Choroid plexus epithelial cell (primary cell): ENCODE data around the gene CNTFR.

ENCODE experiments used
- DNase-seq: peaks from one replicate; pipeline ENCODE4 v3.0.0-alpha.2; 2010; ENCODE audit warnings: low read depth
- H3K4me3 ChIP-seq: 2 replicates; pipeline ENCODE4 v1.5.1; 2011; ENCODE audit warnings: low read depth, mild to moderate bottlenecking, control low read depth, low read length, moderate library complexity
- TF ChIP-seq, protein P1 (sequence below): conservative IDR thresholded peaks from 2 replicates; pipeline ENCODE4 v1.5.1; 2011; ENCODE audit warnings: low read depth, mild to moderate bottlenecking, control low read depth, inconsistent platforms, low read length, moderate library complexity

The CNTFR gene

DNA sequence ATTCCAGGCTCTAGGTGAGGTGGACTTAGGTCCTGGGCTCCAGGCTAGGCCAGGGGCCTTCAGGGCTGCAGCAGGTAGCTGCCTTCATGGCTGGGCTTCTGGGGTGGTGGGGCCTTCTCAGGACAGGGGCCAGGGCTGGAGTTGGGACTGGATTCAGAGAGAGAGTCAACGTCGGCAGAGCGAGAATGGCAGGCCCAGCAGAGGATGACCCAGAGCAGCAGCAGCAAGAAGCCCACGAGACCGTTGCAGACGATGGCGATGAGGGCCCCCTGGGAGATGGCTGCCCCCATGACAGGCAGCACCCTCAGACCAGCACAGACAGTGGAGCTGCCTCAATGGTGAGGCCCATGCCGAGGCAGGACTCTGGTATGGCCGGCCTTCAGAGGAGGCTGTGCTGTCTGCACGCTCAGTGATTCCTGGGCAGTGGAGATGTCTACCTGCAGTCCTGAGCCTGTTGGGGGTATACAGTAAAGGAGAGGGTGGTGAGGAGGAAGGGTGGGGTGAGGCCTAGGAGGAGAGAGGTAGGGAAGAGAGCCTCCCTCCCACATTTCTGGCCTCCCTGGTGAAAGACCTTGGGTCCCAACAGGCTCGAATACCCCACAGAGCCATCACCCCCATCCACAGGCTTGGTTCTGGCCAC is 68.0 kb downstream of the CNTFR start:
- H3K4me3 ChIP-seq = no peak overlapping the region
- TF ChIP-seq, protein P1, sequence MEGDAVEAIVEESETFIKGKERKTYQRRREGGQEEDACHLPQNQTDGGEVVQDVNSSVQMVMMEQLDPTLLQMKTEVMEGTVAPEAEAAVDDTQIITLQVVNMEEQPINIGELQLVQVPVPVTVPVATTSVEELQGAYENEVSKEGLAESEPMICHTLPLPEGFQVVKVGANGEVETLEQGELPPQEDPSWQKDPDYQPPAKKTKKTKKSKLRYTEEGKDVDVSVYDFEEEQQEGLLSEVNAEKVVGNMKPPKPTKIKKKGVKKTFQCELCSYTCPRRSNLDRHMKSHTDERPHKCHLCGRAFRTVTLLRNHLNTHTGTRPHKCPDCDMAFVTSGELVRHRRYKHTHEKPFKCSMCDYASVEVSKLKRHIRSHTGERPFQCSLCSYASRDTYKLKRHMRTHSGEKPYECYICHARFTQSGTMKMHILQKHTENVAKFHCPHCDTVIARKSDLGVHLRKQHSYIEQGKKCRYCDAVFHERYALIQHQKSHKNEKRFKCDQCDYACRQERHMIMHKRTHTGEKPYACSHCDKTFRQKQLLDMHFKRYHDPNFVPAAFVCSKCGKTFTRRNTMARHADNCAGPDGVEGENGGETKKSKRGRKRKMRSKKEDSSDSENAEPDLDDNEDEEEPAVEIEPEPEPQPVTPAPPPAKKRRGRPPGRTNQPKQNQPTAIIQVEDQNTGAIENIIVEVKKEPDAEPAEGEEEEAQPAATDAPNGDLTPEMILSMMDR = no peak
- DNase-seq = no peak

DNA sequence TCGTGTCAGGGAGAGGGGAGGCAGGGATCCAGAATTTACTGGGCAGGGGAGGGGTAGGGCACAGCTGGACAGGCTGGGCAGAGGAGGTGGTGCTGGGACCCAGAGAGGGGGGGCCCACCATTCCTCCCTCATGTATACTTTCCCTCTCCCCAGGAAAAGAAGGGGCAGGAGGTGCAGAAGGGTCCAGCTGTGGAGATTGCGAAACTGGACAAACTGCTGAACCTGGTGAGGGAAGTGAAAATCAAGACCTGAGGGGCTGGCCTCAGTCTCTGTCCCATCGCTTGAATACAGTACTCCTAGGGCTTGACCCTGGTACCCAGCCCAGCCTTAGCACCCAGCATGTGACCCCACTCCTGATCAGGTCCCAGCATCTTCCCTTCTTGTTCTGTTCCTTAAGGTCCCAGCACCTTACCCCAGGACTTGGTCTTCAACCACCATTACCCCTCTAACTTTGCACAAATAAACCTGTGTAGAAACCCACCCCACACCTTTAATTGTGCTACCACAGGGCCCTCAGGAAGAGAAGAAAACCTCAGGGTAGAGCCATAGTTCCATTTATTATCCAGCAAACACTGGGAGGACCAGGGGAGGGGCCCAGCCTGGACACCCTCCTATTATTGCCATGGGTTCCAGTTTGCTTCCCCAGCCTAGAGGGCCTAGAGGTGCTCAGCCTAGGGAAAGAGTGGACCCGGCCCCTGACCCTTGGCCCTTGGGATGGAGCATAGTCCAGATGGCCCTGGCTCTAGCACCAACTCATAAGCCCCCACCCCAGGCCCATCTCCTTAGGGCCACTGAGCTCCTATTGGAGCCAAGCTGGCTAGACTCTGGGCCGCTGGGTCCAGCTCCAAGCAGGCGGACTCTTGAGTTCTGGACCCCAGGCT is 68.8 kb downstream of the CNTFR start:
- no peak overlapping the region for H3K4me3 ChIP-seq
- TF ChIP-seq, protein P1 = no peak
- no peak for DNase-seq

DNA sequence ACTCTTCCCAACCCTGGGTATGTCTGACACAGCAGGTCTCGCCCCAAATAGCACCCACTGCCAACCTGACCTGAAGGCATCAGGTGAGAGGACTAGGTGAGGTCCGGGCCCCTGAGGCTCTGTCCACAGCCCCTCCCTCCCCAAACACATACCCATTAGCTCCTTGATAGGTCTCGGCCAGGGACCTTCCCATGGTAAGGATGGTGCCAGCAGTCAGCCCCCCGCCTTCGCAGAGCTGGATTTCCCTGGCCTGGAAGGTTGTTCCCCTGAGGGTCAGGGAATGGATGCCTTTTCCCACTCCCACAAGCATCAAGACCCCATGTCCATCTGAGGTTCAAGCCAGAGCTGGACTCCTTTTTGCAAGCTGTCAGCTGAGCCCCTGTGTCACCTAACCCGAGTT is 69.4 kb downstream of the CNTFR start:
- TF ChIP-seq, protein P1 = no peak

DNA sequence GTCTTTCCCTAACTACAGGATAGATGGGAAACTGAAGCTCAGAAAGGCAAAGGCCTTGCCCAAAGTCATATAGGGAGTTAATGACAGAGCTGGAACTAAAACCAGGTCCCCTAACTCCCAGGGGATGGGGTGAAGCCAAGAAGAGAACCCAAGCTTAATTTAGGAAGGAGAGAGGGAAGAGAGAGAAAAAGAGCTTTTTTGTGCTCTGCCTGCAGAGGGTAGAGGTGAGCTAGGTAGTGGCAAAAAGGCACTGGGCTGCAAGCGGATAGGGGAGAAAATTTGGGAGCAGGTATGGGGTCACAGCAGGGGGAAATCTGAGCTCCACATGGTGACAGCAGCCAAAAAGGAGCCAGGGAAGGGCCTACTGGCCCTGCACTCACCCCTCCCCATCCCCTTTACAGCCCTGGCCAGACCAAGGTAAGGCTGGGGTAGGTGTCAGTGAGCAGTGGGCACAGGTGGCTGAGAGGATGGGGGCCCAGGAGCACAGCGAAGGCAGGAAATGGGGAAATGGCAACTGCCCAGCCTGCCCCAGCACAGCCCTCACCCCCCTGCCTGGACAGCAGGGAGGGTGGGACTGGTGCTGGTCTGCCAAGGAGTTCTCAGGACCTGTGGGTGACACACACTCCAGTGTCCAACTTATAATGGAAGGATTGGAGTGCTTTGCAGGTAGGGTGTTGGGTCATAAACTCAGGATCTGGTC is 70.1 kb downstream of the CNTFR start:
- no peak overlapping the region for H3K4me3 ChIP-seq
- TF ChIP-seq, protein P1 = no peak
- DNase-seq = no peak

More for the DNA sequence above, 69.4 kb downstream of the CNTFR start:
- H3K4me3 ChIP-seq = no peak overlapping the region
- DNase-seq = no peak

DNA sequence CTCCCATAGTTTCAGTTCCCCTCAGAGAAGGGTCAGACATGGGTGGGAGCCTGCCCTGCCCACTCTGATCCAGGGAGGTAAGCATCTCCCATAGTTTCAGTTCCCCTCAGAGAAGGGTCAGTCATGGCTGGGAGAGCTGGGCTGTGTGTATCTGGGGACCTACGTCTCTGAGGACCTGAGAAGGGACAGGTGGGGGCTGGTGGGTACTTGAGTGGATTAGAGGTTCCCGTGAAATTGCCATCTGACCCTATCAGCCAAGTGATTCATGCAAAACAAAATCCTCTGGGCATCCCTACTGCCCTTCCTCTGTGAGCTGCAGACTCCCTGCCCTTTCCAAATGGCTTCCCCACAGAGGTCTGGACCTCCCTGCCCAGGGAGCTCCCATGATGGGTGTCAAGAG is 70.6 kb downstream of the CNTFR start:
- TF ChIP-seq, protein P1 = no peak
- H3K4me3 ChIP-seq = no peak overlapping the region
- no peak for DNase-seq

DNA sequence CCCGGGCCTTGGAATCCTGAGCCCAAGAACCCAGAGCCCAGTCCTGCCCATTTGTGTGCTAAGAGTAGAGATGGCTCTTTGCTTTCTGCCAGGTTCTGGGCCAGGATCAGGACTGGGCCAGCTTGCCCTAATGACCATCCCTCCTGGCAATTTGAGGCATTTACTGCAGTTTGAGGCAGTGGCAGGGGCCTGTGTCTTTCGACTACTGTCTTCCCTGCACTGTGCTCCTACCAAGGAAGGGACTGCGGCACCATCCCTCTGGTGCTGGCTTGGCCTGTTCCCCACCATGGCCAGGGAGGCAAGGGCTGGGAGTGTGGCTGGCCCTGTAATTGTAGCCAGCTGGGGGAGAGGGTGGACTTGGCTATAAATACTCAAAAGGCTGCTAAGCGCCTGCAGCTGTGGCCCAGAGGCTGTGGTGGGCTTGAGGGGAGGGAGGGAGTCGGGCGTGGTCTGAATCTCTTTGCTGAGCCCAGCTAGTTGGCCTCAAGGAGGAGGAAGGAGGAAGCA is 71.4 kb downstream of the CNTFR start:
- TF ChIP-seq, protein P1 = no peak
- DNase-seq = no peak
- no peak overlapping the region for H3K4me3 ChIP-seq
